C4-2B (cell line): ENCODE results near the gene MINDY2.

Experiments used
- ZFX ChIP-seq: fragments of 450-650 bp; IDR thresholded peaks from 2 replicates; pipeline ENCODE4 v1.6.1; 2017
- TF ChIP-seq, protein P1 (sequence below): fragments of 450-650 bp; conservative IDR thresholded peaks from 2 replicates; pipeline ENCODE4 v1.5.1; 2017; ENCODE audit warnings: mild to moderate bottlenecking

DNA sequence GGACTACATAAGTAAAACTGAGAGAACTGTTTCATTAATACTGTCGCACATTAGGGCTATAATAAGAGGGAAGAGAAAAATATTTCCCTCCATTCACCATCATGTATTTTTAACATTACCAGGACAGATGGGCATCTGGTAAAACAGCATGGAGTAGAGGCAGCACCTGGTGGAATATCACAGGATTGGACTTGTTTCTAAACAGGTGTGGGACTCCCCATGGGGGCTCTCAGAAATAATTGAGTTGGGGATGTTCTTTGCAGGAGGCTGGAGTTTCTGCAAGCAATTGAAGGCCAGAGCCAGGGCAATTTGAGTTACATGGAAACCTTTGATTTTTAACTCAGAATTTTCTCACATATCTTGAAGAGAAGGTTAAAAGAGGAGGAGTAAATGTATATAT lies 8.4 kb upstream of the MINDY2 start:
- TF ChIP-seq, protein P1, sequence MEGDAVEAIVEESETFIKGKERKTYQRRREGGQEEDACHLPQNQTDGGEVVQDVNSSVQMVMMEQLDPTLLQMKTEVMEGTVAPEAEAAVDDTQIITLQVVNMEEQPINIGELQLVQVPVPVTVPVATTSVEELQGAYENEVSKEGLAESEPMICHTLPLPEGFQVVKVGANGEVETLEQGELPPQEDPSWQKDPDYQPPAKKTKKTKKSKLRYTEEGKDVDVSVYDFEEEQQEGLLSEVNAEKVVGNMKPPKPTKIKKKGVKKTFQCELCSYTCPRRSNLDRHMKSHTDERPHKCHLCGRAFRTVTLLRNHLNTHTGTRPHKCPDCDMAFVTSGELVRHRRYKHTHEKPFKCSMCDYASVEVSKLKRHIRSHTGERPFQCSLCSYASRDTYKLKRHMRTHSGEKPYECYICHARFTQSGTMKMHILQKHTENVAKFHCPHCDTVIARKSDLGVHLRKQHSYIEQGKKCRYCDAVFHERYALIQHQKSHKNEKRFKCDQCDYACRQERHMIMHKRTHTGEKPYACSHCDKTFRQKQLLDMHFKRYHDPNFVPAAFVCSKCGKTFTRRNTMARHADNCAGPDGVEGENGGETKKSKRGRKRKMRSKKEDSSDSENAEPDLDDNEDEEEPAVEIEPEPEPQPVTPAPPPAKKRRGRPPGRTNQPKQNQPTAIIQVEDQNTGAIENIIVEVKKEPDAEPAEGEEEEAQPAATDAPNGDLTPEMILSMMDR = no peak
- no peak for TF ChIP-seq ZFX
